Panc1 (cell line): Measurements from ENCODE around the gene SH3D19. TPM values are rescaled to one million over a fixed set of nuclear protein-coding genes. Genes with fewer than 3 reads are reported as not detected.

ENCODE experiments used
- ATAC-seq: fragments of 200-7000 bp; cut with Tn5 transposase; 2 replicates; pipeline ENCODE4 v1.9.1; 2020; ENCODE audit warnings: mild to moderate bottlenecking, moderate library complexity
- BruUV-seq: library from RNA; stranded (reverse); fragments of 400-500 nt; replicated peaks from 2 replicates; lab custom pipeline; 2021; lab: Mats Ljungman, UMichigan
- CTCF ChIA-PET: fragments of 300-600 bp; sonication (Branson Sonifier 250); formaldehyde crosslinking; loops from one replicate; lab custom pipeline; 2022; ENCODE audit warnings: antibody characterized with exemption; lab: Charles Lee
- POLR2A ChIA-PET: fragments of 300-600 bp; sonication (Branson Sonifier 250); formaldehyde crosslinking; loops from one replicate; lab custom pipeline; 2022; ENCODE audit warnings: antibody characterized with exemption; lab: Charles Lee
- DNase-seq: peaks from one replicate; pipeline ENCODE4 v3.0.0-alpha.2; 2010; ENCODE audit warnings: low read depth, low spot score
- H3K27ac ChIP-seq: 2 replicates; pipeline ENCODE4 v1.5.1; 2011; ENCODE audit warnings: mild to moderate bottlenecking, low read length, inconsistent platforms
- H3K27me3 ChIP-seq: fragments of 200-500 bp; sonication (Bioruptor generic); 2 replicates; pipeline ENCODE4 v1.6.0; 2014; ENCODE audit warnings: low read length, inconsistent platforms; ENCODE audit not compliant: control insufficient read depth, insufficient read depth
- H3K36me3 ChIP-seq: fragments of 200-500 bp; sonication (Bioruptor generic); 2 replicates; pipeline ENCODE4 v1.5.1; 2014; ENCODE audit warnings: inconsistent platforms, mild to moderate bottlenecking, low read length, moderate library complexity; ENCODE audit not compliant: control insufficient read depth, insufficient read depth
- H3K4me1 ChIP-seq: 2 replicates; pipeline ENCODE4 v1.5.1; 2011; ENCODE audit warnings: inconsistent platforms, mild to moderate bottlenecking, low read length, moderate library complexity; ENCODE audit not compliant: control insufficient read depth, insufficient read depth
- H3K4me3 ChIP-seq, 2 experiments: 2 replicates each; pipeline ENCODE4 v1.5.1; 2011 to 2012; ENCODE audit warnings: low read depth in 2 of 2, low read length in 2 of 2, mild to moderate bottlenecking in 2 of 2, inconsistent platforms in 1 of 2, moderate library complexity in 1 of 2
- H3K9me3 ChIP-seq: fragments of 200-500 bp; sonication (Bioruptor generic); 2 replicates; pipeline ENCODE4 v1.5.1; 2014; ENCODE audit warnings: low read depth, mild to moderate bottlenecking, inconsistent platforms, low read length, moderate library complexity; ENCODE audit not compliant: control insufficient read depth, insufficient read depth
- POLR2AphosphoS5 ChIP-seq: IDR thresholded peaks from 2 replicates; pipeline ENCODE4 v1.6.1; 2012; ENCODE audit warnings: mild to moderate bottlenecking, low read depth, low read length, moderate library complexity
- SIN3A ChIP-seq: IDR thresholded peaks from 2 replicates; pipeline ENCODE4 v1.6.1; 2012; ENCODE audit warnings: low read depth, mild to moderate bottlenecking, low read length, moderate library complexity, borderline replicate concordance; ENCODE audit not compliant: insufficient read depth
- TCF7L2 ChIP-seq: IDR thresholded peaks from 2 replicates; pipeline ENCODE4 v1.6.1; 2011; ENCODE audit warnings: mild to moderate bottlenecking, low read depth, low read length, inconsistent platforms
- in situ Hi-C: cut with HindIII; loops from 2 replicates; pipeline ENCODE4 v1.10.0; 2016; ENCODE audit warnings: low sequenced_read_pairs, low pct_unique_long_range_greater_than_20kb
- intact Hi-C: fragments of 100-400 bp; cut with micrococcal nuclease; formaldehyde crosslinking; loops from one replicate; pipeline ENCODE4 v1.10.0; 2022; ENCODE audit not compliant: unreplicated experiment
- total RNA-seq: library from RNA; stranded (reverse); gene quantifications from one replicate; pipeline ENCODE4 v1.2.1, GENCODE V29; 2021; ENCODE audit not compliant: unreplicated experiment
- TF ChIP-seq, protein P1 (sequence below): fragments of 450-650 bp; IDR thresholded peaks from 2 replicates; pipeline ENCODE4 v1.5.1; 2017; ENCODE audit warnings: mild to moderate bottlenecking
- TF ChIP-seq, protein P2 (sequence below), 2 experiments: IDR thresholded peaks; 2 replicates each; pipeline ENCODE4 v1.6.1; 2011 to 2012; ENCODE audit warnings: low read depth in 2 of 2, control low read depth in 1 of 2, low read length in 1 of 2, mild to moderate bottlenecking in 1 of 2, moderate library complexity in 1 of 2; ENCODE audit not compliant: insufficient read depth in 1 of 2

Gene SH3D19
- total RNA-seq, 1 experiment from 2014 or later: 19.8 TPM

DNA sequence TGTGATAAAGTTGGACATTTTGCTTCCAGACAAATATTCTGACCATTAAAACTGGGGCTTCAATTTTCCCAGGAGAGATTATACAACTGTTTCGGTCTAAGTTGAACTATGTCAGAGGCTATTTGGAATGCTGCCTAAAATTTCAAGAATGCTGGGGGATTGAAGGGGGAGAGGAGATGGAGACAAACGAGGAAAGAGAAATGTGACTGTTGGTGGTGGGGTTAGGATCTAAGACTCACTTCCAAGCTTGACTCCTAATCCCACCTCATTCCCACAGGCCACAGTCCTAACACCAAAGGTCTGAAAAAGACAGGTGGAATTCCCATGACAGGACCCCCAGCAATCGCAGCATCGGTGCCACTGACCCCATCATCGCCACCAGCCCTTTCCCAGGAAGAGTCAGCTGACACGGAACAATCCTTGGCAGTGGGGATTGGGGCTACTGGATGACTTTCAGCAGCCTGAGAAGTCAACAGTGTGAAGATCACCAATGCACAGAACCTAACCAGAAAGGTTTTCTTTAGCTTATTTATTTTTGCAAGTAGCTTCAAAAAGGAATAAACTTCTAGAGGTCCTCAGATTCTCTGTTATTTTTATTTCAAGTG lies 122.5 kb downstream of the SH3D19 start:
- no TSS peak for BruUV-seq

DNA sequence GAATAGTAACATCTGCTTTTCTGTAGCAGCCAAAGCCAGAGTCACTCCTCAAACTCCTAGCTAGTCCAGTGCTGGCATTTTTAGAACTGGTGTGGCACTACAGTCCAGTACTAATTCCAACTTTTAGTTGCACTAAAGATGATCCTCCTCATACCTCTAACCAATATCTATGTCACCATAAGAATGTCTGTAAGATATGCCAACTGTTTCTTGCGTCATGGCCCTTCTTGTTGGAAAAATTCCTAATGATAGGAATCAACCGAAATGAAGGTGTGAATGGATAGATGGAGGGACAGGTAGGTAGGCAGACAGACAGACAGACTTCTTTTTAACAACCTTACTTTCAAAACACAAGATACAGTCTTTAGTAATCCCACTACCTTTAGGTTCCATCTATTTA lies 123.0 kb downstream of the SH3D19 start:
- Histone ChIP-seq H3K36me3 (no peaks in the 10 kb centered on the region), H3K9me3 (no peaks in the 10 kb centered on the region), H3K27ac (no peak overlapping the region), H3K4me3 (no peak overlapping the region), H3K4me1 (no peaks in the 10 kb centered on the region), H3K27me3 (no peaks in the 10 kb centered on the region)
- intact Hi-C loops (no loop called here), in situ Hi-C loops (no loop called here)
- TF ChIP-seq SIN3A (no peak), POLR2AphosphoS5 (no peak), TCF7L2 (no peak)
- TF ChIP-seq, protein P1, sequence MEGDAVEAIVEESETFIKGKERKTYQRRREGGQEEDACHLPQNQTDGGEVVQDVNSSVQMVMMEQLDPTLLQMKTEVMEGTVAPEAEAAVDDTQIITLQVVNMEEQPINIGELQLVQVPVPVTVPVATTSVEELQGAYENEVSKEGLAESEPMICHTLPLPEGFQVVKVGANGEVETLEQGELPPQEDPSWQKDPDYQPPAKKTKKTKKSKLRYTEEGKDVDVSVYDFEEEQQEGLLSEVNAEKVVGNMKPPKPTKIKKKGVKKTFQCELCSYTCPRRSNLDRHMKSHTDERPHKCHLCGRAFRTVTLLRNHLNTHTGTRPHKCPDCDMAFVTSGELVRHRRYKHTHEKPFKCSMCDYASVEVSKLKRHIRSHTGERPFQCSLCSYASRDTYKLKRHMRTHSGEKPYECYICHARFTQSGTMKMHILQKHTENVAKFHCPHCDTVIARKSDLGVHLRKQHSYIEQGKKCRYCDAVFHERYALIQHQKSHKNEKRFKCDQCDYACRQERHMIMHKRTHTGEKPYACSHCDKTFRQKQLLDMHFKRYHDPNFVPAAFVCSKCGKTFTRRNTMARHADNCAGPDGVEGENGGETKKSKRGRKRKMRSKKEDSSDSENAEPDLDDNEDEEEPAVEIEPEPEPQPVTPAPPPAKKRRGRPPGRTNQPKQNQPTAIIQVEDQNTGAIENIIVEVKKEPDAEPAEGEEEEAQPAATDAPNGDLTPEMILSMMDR: no peak
- TF ChIP-seq, protein P2, sequence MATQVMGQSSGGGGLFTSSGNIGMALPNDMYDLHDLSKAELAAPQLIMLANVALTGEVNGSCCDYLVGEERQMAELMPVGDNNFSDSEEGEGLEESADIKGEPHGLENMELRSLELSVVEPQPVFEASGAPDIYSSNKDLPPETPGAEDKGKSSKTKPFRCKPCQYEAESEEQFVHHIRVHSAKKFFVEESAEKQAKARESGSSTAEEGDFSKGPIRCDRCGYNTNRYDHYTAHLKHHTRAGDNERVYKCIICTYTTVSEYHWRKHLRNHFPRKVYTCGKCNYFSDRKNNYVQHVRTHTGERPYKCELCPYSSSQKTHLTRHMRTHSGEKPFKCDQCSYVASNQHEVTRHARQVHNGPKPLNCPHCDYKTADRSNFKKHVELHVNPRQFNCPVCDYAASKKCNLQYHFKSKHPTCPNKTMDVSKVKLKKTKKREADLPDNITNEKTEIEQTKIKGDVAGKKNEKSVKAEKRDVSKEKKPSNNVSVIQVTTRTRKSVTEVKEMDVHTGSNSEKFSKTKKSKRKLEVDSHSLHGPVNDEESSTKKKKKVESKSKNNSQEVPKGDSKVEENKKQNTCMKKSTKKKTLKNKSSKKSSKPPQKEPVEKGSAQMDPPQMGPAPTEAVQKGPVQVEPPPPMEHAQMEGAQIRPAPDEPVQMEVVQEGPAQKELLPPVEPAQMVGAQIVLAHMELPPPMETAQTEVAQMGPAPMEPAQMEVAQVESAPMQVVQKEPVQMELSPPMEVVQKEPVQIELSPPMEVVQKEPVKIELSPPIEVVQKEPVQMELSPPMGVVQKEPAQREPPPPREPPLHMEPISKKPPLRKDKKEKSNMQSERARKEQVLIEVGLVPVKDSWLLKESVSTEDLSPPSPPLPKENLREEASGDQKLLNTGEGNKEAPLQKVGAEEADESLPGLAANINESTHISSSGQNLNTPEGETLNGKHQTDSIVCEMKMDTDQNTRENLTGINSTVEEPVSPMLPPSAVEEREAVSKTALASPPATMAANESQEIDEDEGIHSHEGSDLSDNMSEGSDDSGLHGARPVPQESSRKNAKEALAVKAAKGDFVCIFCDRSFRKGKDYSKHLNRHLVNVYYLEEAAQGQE (IDR thresholded peaks at IDR 0.05; ENCODE audit: insufficient read depth in 1 of 2, low read depth in 2 of 2, low read length in 1 of 2): no peak
- BruUV-seq: no TSS peak
- ChIA-PET POLR2A (no interaction called here), CTCF (no interaction called here)
- DNase-seq (no peak), ATAC-seq (no peak)

More for the DNA sequence above, 122.5 kb downstream of the SH3D19 start:
- no peaks in the 10 kb centered on the region for H3K9me3 ChIP-seq
- no peak overlapping the region for H3K27ac ChIP-seq
- intact Hi-C loops: no loop called here
- H3K36me3 ChIP-seq: no peaks in the 10 kb centered on the region
- DNase-seq: no peak
- H3K4me1 ChIP-seq: no peaks in the 10 kb centered on the region
- in situ Hi-C loops: no loop called here
- no peak overlapping the region for H3K4me3 ChIP-seq
- no peak for ATAC-seq
- no peaks in the 10 kb centered on the region for H3K27me3 ChIP-seq
- ChIA-PET POLR2A (no interaction called here), CTCF (no interaction called here)
- no peak for TF ChIP-seq POLR2AphosphoS5
- no peak for TF ChIP-seq SIN3A
- TF ChIP-seq, protein P1: no peak
- TF ChIP-seq, protein P2 (IDR thresholded peaks at IDR 0.05; ENCODE audit: insufficient read depth in 1 of 2, low read depth in 2 of 2, low read length in 1 of 2): no peak
- TF ChIP-seq TCF7L2: no peak
